B cell (primary cell): ENCODE measurements around the gene DBX1.

Experiments used
- CTCF ChIP-seq: fragments of 200-600 bp; IDR thresholded peaks from one replicate; pipeline ENCODE4 v1.8.0; 2022; ENCODE audit warnings: antibody characterized with exemption, mild to moderate bottlenecking
- EZH2 ChIP-seq: IDR thresholded peaks from 2 replicates; pipeline ENCODE4 v1.6.1; 2012; ENCODE audit warnings: borderline replicate concordance, low read depth, mild to moderate bottlenecking, moderate library complexity, low read length; ENCODE audit not compliant: insufficient read depth, poor library complexity, severe bottlenecking

- TF ChIP-seq CTCF (no peak), EZH2 (no peak)
Measured at GRCh38 chr11:20178976-20179375, 18.7 kb upstream of the DBX1 start.
